OCI-LY1 (cell line): ENCODE measurements around the gene STX2.

Source experiments
- H2AFZ ChIP-seq: fragments of 200-600 bp; sonication (generic), shearing (Covaris generic); 2 replicates; pipeline ENCODE4 v1.6.0; 2014; ENCODE audit warnings: antibody characterized with exemption, mild to moderate bottlenecking, low read length
- H3F3A ChIP-seq: fragments of 200-600 bp; sonication (generic), shearing (Covaris generic); 2 replicates; pipeline ENCODE4 v1.6.0; 2014; ENCODE audit warnings: mild to moderate bottlenecking, antibody characterized with exemption, low read length, moderate library complexity; ENCODE audit not compliant: insufficient read depth
- H3K27ac ChIP-seq: fragments of 200-600 bp; sonication (generic); 2 replicates; pipeline ENCODE4 v1.5.1; 2014; ENCODE audit warnings: low read length, mixed run types, mild to moderate bottlenecking, low read depth; ENCODE audit not compliant: poor library complexity, severe bottlenecking
- H3K27me3 ChIP-seq: fragments of 200-600 bp; sonication (generic); 2 replicates; pipeline ENCODE4 v1.6.0; 2014; ENCODE audit warnings: antibody characterized with exemption, mild to moderate bottlenecking, low read length, moderate library complexity; ENCODE audit not compliant: insufficient read depth
- H3K36me3 ChIP-seq: fragments of 200-600 bp; sonication (generic); 2 replicates; pipeline ENCODE4 v1.6.1; 2014; ENCODE audit warnings: mild to moderate bottlenecking, antibody characterized with exemption, low read length, moderate library complexity, mixed read lengths; ENCODE audit not compliant: insufficient read depth
- H3K4me1 ChIP-seq: fragments of 200-600 bp; sonication (generic); 2 replicates; pipeline ENCODE4 v1.5.1; 2014; ENCODE audit warnings: mild to moderate bottlenecking, low read length, moderate library complexity; ENCODE audit not compliant: insufficient read depth, severe bottlenecking
- H3K4me2 ChIP-seq: fragments of 200-600 bp; sonication (generic), shearing (Covaris generic); 2 replicates; pipeline ENCODE4 v1.6.1; 2014; ENCODE audit warnings: low read length
- H3K4me3 ChIP-seq: fragments of 200-600 bp; sonication (generic); 2 replicates; pipeline ENCODE4 v1.5.1; 2014; ENCODE audit warnings: low read length, low read depth, mild to moderate bottlenecking, mixed read lengths; ENCODE audit not compliant: poor library complexity, severe bottlenecking
- H3K79me2 ChIP-seq: fragments of 200-600 bp; shearing (Covaris generic); 2 replicates; pipeline ENCODE4 v1.6.1; 2016; ENCODE audit warnings: mixed run types, low read length, mixed read lengths; ENCODE audit not compliant: insufficient read depth
- H3K9ac ChIP-seq: fragments of 200-600 bp; sonication (generic), shearing (Covaris generic); 2 replicates; pipeline ENCODE4 v1.6.1; 2014; ENCODE audit warnings: mild to moderate bottlenecking, low read length, mixed read lengths
- H3K9me2 ChIP-seq: fragments of 200-600 bp; sonication (generic), shearing (Covaris generic); 2 replicates; pipeline ENCODE4 v1.6.1; 2014; ENCODE audit warnings: low read depth, mild to moderate bottlenecking, low read length, mixed read lengths
- H3K9me3 ChIP-seq: fragments of 200-600 bp; shearing (Covaris generic); 2 replicates; pipeline ENCODE4 v1.6.1; 2014; ENCODE audit warnings: low read length, mixed read lengths
- H4K20me1 ChIP-seq: fragments of 200-600 bp; sonication (generic), shearing (Covaris generic); 2 replicates; pipeline ENCODE4 v1.6.0; 2016; ENCODE audit warnings: mild to moderate bottlenecking, low read length; ENCODE audit not compliant: insufficient read depth
- EZH2 ChIP-seq: fragments of 200-600 bp; sonication (generic), shearing (Covaris generic); IDR thresholded peaks from 2 replicates; pipeline ENCODE4 v1.8.0; 2017; ENCODE audit warnings: borderline replicate concordance, mixed run types, mild to moderate bottlenecking, antibody characterized with exemption, low read length, moderate library complexity, mixed read lengths
- TF ChIP-seq, protein P1 (sequence below): fragments of 200-600 bp; sonication (generic), shearing (Covaris generic); IDR thresholded peaks from 2 replicates; pipeline ENCODE4 v1.5.1; 2017; ENCODE audit warnings: mild to moderate bottlenecking, antibody characterized with exemption, low read length, moderate library complexity, mixed read lengths

STX2 gene

DNA sequence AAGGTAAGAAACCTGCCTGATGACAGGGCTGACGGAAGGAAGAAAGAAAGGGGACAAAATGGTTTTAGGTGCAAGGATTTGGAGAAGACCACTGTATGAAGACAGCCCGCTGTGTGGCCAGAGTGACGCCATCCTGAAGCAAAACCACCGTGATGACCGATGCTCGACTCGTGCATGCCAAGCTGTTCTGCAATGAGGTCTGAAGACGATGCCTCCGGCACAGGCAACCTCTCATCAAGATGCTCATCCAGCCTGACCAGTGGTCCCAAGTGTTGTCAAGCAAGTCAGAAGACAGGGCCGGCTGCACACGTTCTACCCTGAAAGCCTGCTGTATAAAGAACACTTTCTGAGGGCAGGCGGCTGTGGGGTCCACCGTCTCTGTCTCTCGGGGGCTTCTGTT lies 34.8 kb downstream of the STX2 start:
- H3K4me2 ChIP-seq = no peak overlapping the region
- no peaks in the 10 kb centered on the region for H3K9me2 ChIP-seq
- H3K36me3 ChIP-seq = peaks cover 77% of the 10 kb centered on the region
- H2AFZ ChIP-seq = no peak overlapping the region
- no peak for TF ChIP-seq EZH2
- TF ChIP-seq, protein P1, sequence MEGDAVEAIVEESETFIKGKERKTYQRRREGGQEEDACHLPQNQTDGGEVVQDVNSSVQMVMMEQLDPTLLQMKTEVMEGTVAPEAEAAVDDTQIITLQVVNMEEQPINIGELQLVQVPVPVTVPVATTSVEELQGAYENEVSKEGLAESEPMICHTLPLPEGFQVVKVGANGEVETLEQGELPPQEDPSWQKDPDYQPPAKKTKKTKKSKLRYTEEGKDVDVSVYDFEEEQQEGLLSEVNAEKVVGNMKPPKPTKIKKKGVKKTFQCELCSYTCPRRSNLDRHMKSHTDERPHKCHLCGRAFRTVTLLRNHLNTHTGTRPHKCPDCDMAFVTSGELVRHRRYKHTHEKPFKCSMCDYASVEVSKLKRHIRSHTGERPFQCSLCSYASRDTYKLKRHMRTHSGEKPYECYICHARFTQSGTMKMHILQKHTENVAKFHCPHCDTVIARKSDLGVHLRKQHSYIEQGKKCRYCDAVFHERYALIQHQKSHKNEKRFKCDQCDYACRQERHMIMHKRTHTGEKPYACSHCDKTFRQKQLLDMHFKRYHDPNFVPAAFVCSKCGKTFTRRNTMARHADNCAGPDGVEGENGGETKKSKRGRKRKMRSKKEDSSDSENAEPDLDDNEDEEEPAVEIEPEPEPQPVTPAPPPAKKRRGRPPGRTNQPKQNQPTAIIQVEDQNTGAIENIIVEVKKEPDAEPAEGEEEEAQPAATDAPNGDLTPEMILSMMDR = no peak
- no peaks in the 10 kb centered on the region for H3K4me1 ChIP-seq
- no peaks in the 10 kb centered on the region for H3F3A ChIP-seq
- H3K79me2 ChIP-seq = no peaks in the 10 kb centered on the region
- H3K27me3 ChIP-seq = no peaks in the 10 kb centered on the region
- no peaks in the 10 kb centered on the region for H3K9me3 ChIP-seq
- no peak overlapping the region for H3K27ac ChIP-seq
- H3K4me3 ChIP-seq = no peak overlapping the region
- H3K9ac ChIP-seq = no peak overlapping the region
- no peaks in the 10 kb centered on the region for H4K20me1 ChIP-seq

DNA sequence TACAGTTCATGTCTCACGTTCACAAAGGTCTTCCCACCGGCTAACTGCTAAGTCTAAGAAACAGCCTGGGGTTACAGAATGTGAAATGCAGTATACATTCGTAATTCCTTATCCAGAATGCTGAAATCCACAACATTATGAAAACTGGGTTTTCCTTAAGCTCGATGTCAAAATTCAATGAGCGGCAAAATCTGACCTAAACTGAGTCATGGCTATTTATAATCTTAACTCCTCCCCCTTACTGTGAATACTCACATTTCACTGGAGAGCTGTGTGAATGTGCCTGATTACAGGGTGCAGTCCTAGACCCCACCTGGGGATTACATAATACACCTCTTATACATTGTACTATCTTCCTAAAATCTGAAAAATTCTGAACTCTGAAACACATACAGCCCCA lies 35.3 kb downstream of the STX2 start:
- Histone ChIP-seq H3F3A (no peaks in the 10 kb centered on the region), H3K4me1 (no peaks in the 10 kb centered on the region), H3K9me3 (no peaks in the 10 kb centered on the region), H3K79me2 (no peaks in the 10 kb centered on the region), H3K36me3 (peaks cover 82% of the 10 kb centered on the region), H2AFZ (no peak overlapping the region), H3K27me3 (no peaks in the 10 kb centered on the region), H3K4me3 (no peak overlapping the region), H3K9ac (no peak overlapping the region), H3K27ac (no peak overlapping the region), H3K9me2 (no peaks in the 10 kb centered on the region), H4K20me1 (no peaks in the 10 kb centered on the region), H3K4me2 (no peak overlapping the region)
- TF ChIP-seq EZH2 = no peak
- TF ChIP-seq, protein P1 = no peak

DNA sequence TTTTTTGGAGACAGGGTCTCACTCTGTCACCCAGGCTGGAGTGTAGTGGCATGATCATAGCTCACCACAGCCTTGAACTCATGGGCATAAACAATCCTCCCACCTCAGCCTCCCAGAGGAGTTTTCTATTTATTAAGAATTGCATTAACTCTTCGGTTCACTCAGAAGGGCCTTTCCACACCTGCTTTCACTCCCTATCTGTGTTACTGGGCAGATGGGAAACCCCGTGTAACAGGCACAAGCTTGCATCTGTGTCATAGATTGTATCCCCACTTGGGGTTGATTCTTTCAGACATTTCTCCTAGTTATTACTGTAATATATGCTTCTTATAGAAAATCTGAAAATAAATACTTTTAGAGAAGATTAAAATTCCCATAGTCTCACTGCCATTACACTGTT lies 38.7 kb downstream of the STX2 start:
- H3K4me3 ChIP-seq = no peak overlapping the region
- no peaks in the 10 kb centered on the region for H3K4me1 ChIP-seq
- no peak overlapping the region for H3K27ac ChIP-seq
- no peaks in the 10 kb centered on the region for H3F3A ChIP-seq
- TF ChIP-seq, protein P1 = no peak
- H3K27me3 ChIP-seq = no peaks in the 10 kb centered on the region
- no peak overlapping the region for H3K9ac ChIP-seq
- H3K36me3 ChIP-seq = peaks cover 82% of the 10 kb centered on the region
- no peaks in the 10 kb centered on the region for H3K9me2 ChIP-seq
- H3K9me3 ChIP-seq = no peaks in the 10 kb centered on the region
- no peaks in the 10 kb centered on the region for H3K79me2 ChIP-seq
- H2AFZ ChIP-seq = no peak overlapping the region
- no peaks in the 10 kb centered on the region for H4K20me1 ChIP-seq
- no peak overlapping the region for H3K4me2 ChIP-seq
